SU-DHL-6 (cell line): ENCODE data around the gene NME1.
A peak's percentile ranks its signal among the peaks of the same experiment; 100 is the strongest.
"Not testable (repeated sequence)": the region's sequence is repeated elsewhere in the genome, so short reads cannot be mapped to it uniquely, and the experiment has no call there.

Source experiments
- H2AFZ ChIP-seq: fragments of 200-600 bp; sonication (generic); 2 replicates; pipeline ENCODE4 v1.6.1; 2014; ENCODE audit warnings: low read depth, mild to moderate bottlenecking, moderate library complexity, mixed read lengths, antibody characterized with exemption, low read length; ENCODE audit not compliant: severe bottlenecking
- H3F3A ChIP-seq: fragments of 200-600 bp; shearing (Covaris generic); 2 replicates; pipeline ENCODE4 v1.6.0; 2016; ENCODE audit warnings: antibody characterized with exemption, mild to moderate bottlenecking; ENCODE audit not compliant: insufficient read depth
- H3K27ac ChIP-seq: fragments of 200-600 bp; sonication (generic); 2 replicates; pipeline ENCODE4 v1.5.1; 2016; ENCODE audit warnings: low read depth, mild to moderate bottlenecking, low read length, moderate library complexity, mixed read lengths
- H3K27me3 ChIP-seq: fragments of 200-600 bp; sonication (generic), shearing (Covaris generic); 2 replicates; pipeline ENCODE4 v1.6.0; 2014; ENCODE audit warnings: mild to moderate bottlenecking, low read length
- H3K36me3 ChIP-seq: fragments of 200-600 bp; sonication (generic); 2 replicates; pipeline ENCODE4 v1.6.1; 2014; ENCODE audit warnings: mild to moderate bottlenecking, low read length, mixed read lengths
- H3K4me2 ChIP-seq: fragments of 300-600, 200-600 bp; shearing (Covaris generic), sonication (generic); 2 replicates; pipeline ENCODE4 v1.6.0; 2014; ENCODE audit warnings: low read length, low read depth, mild to moderate bottlenecking; ENCODE audit not compliant: poor library complexity, severe bottlenecking
- H3K4me3 ChIP-seq: fragments of 200-600 bp; sonication (generic); 2 replicates; pipeline ENCODE4 v1.5.1; 2014; ENCODE audit warnings: antibody characterized with exemption, low read length, mild to moderate bottlenecking, mixed read lengths; ENCODE audit not compliant: insufficient read depth, poor library complexity, severe bottlenecking
- H3K79me2 ChIP-seq: fragments of 200-600 bp; sonication (generic); 2 replicates; pipeline ENCODE4 v1.6.1; 2014; ENCODE audit warnings: mild to moderate bottlenecking, low read length, moderate library complexity; ENCODE audit not compliant: insufficient read depth
- H3K9ac ChIP-seq: fragments of 200-600 bp; sonication (generic); 2 replicates; pipeline ENCODE4 v1.7.0; 2014; ENCODE audit warnings: mild to moderate bottlenecking, low read length
- H3K9me2 ChIP-seq: fragments of 200-600 bp; sonication (generic); replicated peaks from 2 replicates; pipeline ENCODE4 v1.6.1; 2014; ENCODE audit warnings: low read length; ENCODE audit not compliant: insufficient read depth
- H3K9me3 ChIP-seq: fragments of 200-600 bp; sonication (generic); 2 replicates; pipeline ENCODE4 v1.6.1; 2014; ENCODE audit warnings: low read length, mixed read lengths; ENCODE audit not compliant: insufficient read depth
- H4K20me1 ChIP-seq: fragments of 200-600 bp; sonication (generic); 2 replicates; pipeline ENCODE4 v1.6.1; 2014; ENCODE audit warnings: low read depth, mild to moderate bottlenecking, antibody characterized with exemption, low read length, moderate library complexity, mixed read lengths
- CTCF ChIP-seq: fragments of 200-600 bp; sonication (generic); IDR thresholded peaks from one replicate; pipeline ENCODE4 v1.5.1; 2017; ENCODE audit warnings: antibody characterized with exemption, mild to moderate bottlenecking, low read length, moderate library complexity; ENCODE audit not compliant: insufficient read depth, poor library complexity, severe bottlenecking
- EZH2phosphoT487 ChIP-seq: fragments of 200-600 bp; sonication (generic), shearing (Covaris generic); conservative IDR thresholded peaks from 2 replicates; pipeline ENCODE4 v1.6.1; 2018; ENCODE audit warnings: mild to moderate bottlenecking, antibody characterized with exemption, low read length, moderate library complexity, mixed read lengths

NME1 gene

GRCh38 chr17:51153210-51154072 is at the start of gene NME1:
NME1 (plus strand) TSS chr17:51153559; CDS start chr17:51155655, 2,096 bp downstream.
- H3K9ac ChIP-seq: peak within 1 kb of the TSS; percentile 85
- peak within 1 kb of the TSS; percentile 98 for H2AFZ ChIP-seq
- H3K27me3 ChIP-seq: no peaks in the 10 kb centered on the region
- peaks cover 9% of the 10 kb centered on the region; the same call in 1 of the 2 replicates for H3K36me3 ChIP-seq
- no peaks in the 10 kb centered on the region for H3K9me2 ChIP-seq
- no peaks in the 10 kb centered on the region for H3K9me3 ChIP-seq
- H4K20me1 ChIP-seq: no peaks in the 10 kb centered on the region
- H3F3A ChIP-seq: no peaks in the 10 kb centered on the region
- H3K4me3 ChIP-seq: peak within 1 kb of the TSS; percentile 93
- H3K4me2 ChIP-seq: peak within 1 kb of the TSS; percentile 88
- peaks cover 49% of the 10 kb centered on the region for H3K79me2 ChIP-seq
- peak within 1 kb of the TSS; percentile 70 for H3K27ac ChIP-seq
- TF ChIP-seq CTCF: peak; percentile 93
- TF ChIP-seq EZH2phosphoT487: no peak

GRCh38 chr17:51107778-51108177 is 45.6 kb upstream of the NME1 start:
- Histone ChIP-seq H3K4me3 (no peak overlapping the region), H3K4me2 (no peak overlapping the region), H4K20me1 (no peaks in the 10 kb centered on the region), H3K27me3 (no peaks in the 10 kb centered on the region), H3K27ac (no peak overlapping the region), H3K79me2 (peaks cover 64% of the 10 kb centered on the region), H3K9me2 (no peaks in the 10 kb centered on the region), H3K9ac (no peak overlapping the region), H2AFZ (no peak overlapping the region), H3K9me3 (no peaks in the 10 kb centered on the region), H3K36me3 (no peaks in the 10 kb centered on the region), H3F3A (no peaks in the 10 kb centered on the region)
- TF ChIP-seq EZH2phosphoT487 (no peak), CTCF (no peak)

GRCh38 chr17:51112303-51113222 is 40.8 kb upstream of the NME1 start:
- H3K27me3 ChIP-seq, H3K27ac ChIP-seq, H3K9ac ChIP-seq, H3K4me2 ChIP-seq, H3K36me3 ChIP-seq, H3K9me2 ChIP-seq, H3F3A ChIP-seq, H2AFZ ChIP-seq, H3K9me3 ChIP-seq, H4K20me1 ChIP-seq, H3K4me3 ChIP-seq: not testable (repeated sequence)
- H3K79me2 ChIP-seq: peaks cover 86% of the 10 kb centered on the region
